ENCODE data around the gene MYH3.
A peak's percentile ranks its signal among the peaks of the same experiment; 100 is the strongest.

MYH3 gene

GRCh38 chr17:10616502-10617119, 40.5 kb downstream of the MYH3 start:
- DNase-seq (ENCODE audit: extremely low read depth in 1 of 2, low read depth in 1 of 2), result peak; percentile 17 to 58

GRCh38 chr17:10614536-10615155, 42.5 kb downstream of the MYH3 start:
- no peak for DNase-seq (ENCODE audit: extremely low read depth in 1 of 2, low read depth in 1 of 2)

- no peak for DNase-seq (ENCODE audit: extremely low read depth in 1 of 2, low read depth in 1 of 2)
Measured at GRCh38 chr17:10613775-10614513, 43.2 kb downstream of the MYH3 start.

GRCh38 chr17:10612957-10613744, 44.0 kb downstream of the MYH3 start:
- DNase-seq (ENCODE audit: extremely low read depth in 1 of 2, low read depth in 1 of 2), result no peak

GRCh38 chr17:10610884-10611283, 46.2 kb downstream of the MYH3 start:
- DNase-seq (ENCODE audit: extremely low read depth in 1 of 2, low read depth in 1 of 2), result no peak

- DNase-seq (ENCODE audit: extremely low read depth in 1 of 2, low read depth in 1 of 2), result no peak
Measured at GRCh38 chr17:10608244-10608643, 48.9 kb downstream of the MYH3 start.

GRCh38 chr17:10606110-10606509, 51.0 kb downstream of the MYH3 start:
- DNase-seq (ENCODE audit: extremely low read depth in 1 of 2, low read depth in 1 of 2), result no peak

GRCh38 chr17:10605221-10605783, 51.8 kb downstream of the MYH3 start:
- DNase-seq (ENCODE audit: extremely low read depth in 1 of 2, low read depth in 1 of 2), result no peak

- DNase-seq (ENCODE audit: extremely low read depth in 1 of 2, low read depth in 1 of 2), result no peak
Measured at GRCh38 chr17:10604521-10604920, 52.6 kb downstream of the MYH3 start.

- no peak for DNase-seq (ENCODE audit: extremely low read depth in 1 of 2, low read depth in 1 of 2)
Measured at GRCh38 chr17:10603931-10604330, 53.2 kb downstream of the MYH3 start.

- DNase-seq (ENCODE audit: extremely low read depth in 1 of 2, low read depth in 1 of 2), result no peak
Measured at GRCh38 chr17:10600571-10600970, 56.5 kb downstream of the MYH3 start.

GRCh38 chr17:10598621-10599020, 58.5 kb downstream of the MYH3 start:
- DNase-seq (ENCODE audit: extremely low read depth in 1 of 2, low read depth in 1 of 2), result no peak

- DNase-seq (ENCODE audit: extremely low read depth in 1 of 2, low read depth in 1 of 2), result no peak
Measured at GRCh38 chr17:10589553-10590145, 67.5 kb downstream of the MYH3 start.

GRCh38 chr17:10585529-10585928, 71.6 kb downstream of the MYH3 start:
- DNase-seq (ENCODE audit: extremely low read depth in 1 of 2, low read depth in 1 of 2), result no peak

- DNase-seq (ENCODE audit: extremely low read depth in 1 of 2, low read depth in 1 of 2), result no peak
Measured at GRCh38 chr17:10583834-10584233, 73.3 kb downstream of the MYH3 start.

- DNase-seq (ENCODE audit: extremely low read depth in 1 of 2, low read depth in 1 of 2), result no peak
Measured at GRCh38 chr17:10579270-10579669, 77.8 kb downstream of the MYH3 start.
